PC-9 (cell line): ENCODE measurements around the gene MRPL19. TPM values are rescaled to one million over a fixed set of nuclear protein-coding genes. Genes with fewer than 3 reads are reported as not detected.

Source experiments
- BruUV-seq: library from RNA; stranded (reverse); fragments of 400-500 nt; replicated peaks from 2 replicates; lab custom pipeline; 2021; lab: Mats Ljungman, UMichigan
- CTCF ChIA-PET: fragments of 300-600 bp; sonication (Branson Sonifier 250); formaldehyde crosslinking; loops from one replicate; lab custom pipeline; 2022; ENCODE audit warnings: antibody characterized with exemption; lab: Charles Lee
- POLR2A ChIA-PET: fragments of 300-600 bp; sonication (Branson Sonifier 250); formaldehyde crosslinking; loops from one replicate; lab custom pipeline; 2022; ENCODE audit warnings: antibody characterized with exemption; ENCODE audit not compliant: unreplicated experiment; lab: Charles Lee
- DNase-seq, 2 experiments: peaks; one replicate each; pipeline versions ENCODE4 v3.0.0 to v3.0.0-alpha.2; 2015 to 2022; ENCODE audit warnings: mixed read lengths in 1 of 2
- H2AFZ ChIP-seq: fragments of 200-600 bp; sonication (generic); 2 replicates; pipeline ENCODE4 v1.8.1; 2017; ENCODE audit warnings: antibody characterized with exemption
- H3F3A ChIP-seq: fragments of 200-600 bp; sonication (generic); 2 replicates; pipeline ENCODE4 v1.8.1; 2017; ENCODE audit warnings: antibody characterized with exemption, mild to moderate bottlenecking, low read depth; ENCODE audit not compliant: insufficient read depth
- H3K27ac ChIP-seq: fragments of 200-600 bp; sonication (generic); 2 replicates; pipeline ENCODE4 v1.6.1; 2016; ENCODE audit warnings: mixed run types
- H3K27me3 ChIP-seq: fragments of 200-600 bp; sonication (generic); 2 replicates; pipeline ENCODE4 v1.6.1; 2016; ENCODE audit warnings: low read depth, mixed run types; ENCODE audit not compliant: insufficient read depth
- H3K36me3 ChIP-seq: fragments of 200-600 bp; sonication (generic); 2 replicates; pipeline ENCODE4 v1.6.1; 2016; ENCODE audit warnings: low read depth, mixed run types
- H3K4me1 ChIP-seq: fragments of 200-600 bp; sonication (generic); replicated peaks from 2 replicates; pipeline ENCODE4 v1.6.1; 2016; ENCODE audit warnings: mixed run types; ENCODE audit not compliant: insufficient read depth
- H3K4me2 ChIP-seq: fragments of 200-600 bp; sonication (generic); 2 replicates; pipeline ENCODE4 v1.6.1; 2017; ENCODE audit warnings: mixed run types
- H3K4me3 ChIP-seq: fragments of 200-600 bp; sonication (generic); 2 replicates; pipeline ENCODE4 v1.6.1; 2016; ENCODE audit warnings: mixed run types
- H3K79me2 ChIP-seq: fragments of 200-600 bp; sonication (generic); 2 replicates; pipeline ENCODE4 v1.6.1; 2017; ENCODE audit warnings: low read depth, mixed run types
- H3K9me2 ChIP-seq: fragments of 200-600 bp; sonication (generic); 2 replicates; pipeline ENCODE4 v1.8.1; 2017; ENCODE audit warnings: mild to moderate bottlenecking; ENCODE audit not compliant: insufficient read depth
- H3K9me3 ChIP-seq: fragments of 200-600 bp; sonication (generic); 2 replicates; pipeline ENCODE4 v1.8.1; 2016; ENCODE audit warnings: low read depth; ENCODE audit not compliant: insufficient read depth
- H4K20me1 ChIP-seq: fragments of 200-600 bp; sonication (generic); 2 replicates; pipeline ENCODE4 v1.8.1; 2017; ENCODE audit not compliant: insufficient read depth
- CTCF ChIP-seq: fragments of 200-600 bp; sonication (generic); conservative IDR thresholded peaks from 2 replicates; pipeline ENCODE4 v1.6.1; 2017; ENCODE audit warnings: mixed run types, antibody characterized with exemption, mild to moderate bottlenecking, moderate library complexity
- EZH2 ChIP-seq: fragments of 200-600 bp; sonication (generic); IDR thresholded peaks from 2 replicates; pipeline ENCODE4 v1.8.0; 2017; ENCODE audit warnings: antibody characterized with exemption, low read depth
- intact Hi-C: fragments of 100-400 bp; cut with micrococcal nuclease; formaldehyde crosslinking; loops from one replicate; pipeline ENCODE4 v1.10.0; 2022; ENCODE audit not compliant: unreplicated experiment
- total RNA-seq: library from RNA; stranded (reverse); gene quantifications from 2 replicates; pipeline ENCODE4 v1.2.3, GENCODE V29; 2021

Gene MRPL19
- total RNA-seq, 1 experiment from 2014 or later: 46.5 TPM

GRCh38 chr2:75656563-75656962 lies 10.0 kb downstream of the MRPL19 start:
- Histone ChIP-seq H4K20me1 (no peaks in the 10 kb centered on the region), H3K4me2 (no peak overlapping the region), H3K27me3 (no peaks in the 10 kb centered on the region), H3K4me3 (no peak overlapping the region), H3K4me1 (no peaks in the 10 kb centered on the region), H3K27ac (no peak overlapping the region), H2AFZ (no peak overlapping the region), H3K9me3 (no peaks in the 10 kb centered on the region), H3K79me2 (no peaks in the 10 kb centered on the region), H3F3A (no peaks in the 10 kb centered on the region; the same call in 1 of the 2 replicates), H3K9me2 (no peaks in the 10 kb centered on the region), H3K36me3 (peaks cover 67% of the 10 kb centered on the region)
- no peak for DNase-seq
- TF ChIP-seq CTCF (no peak), EZH2 (no peak)
- ChIA-PET POLR2A (interaction anchor here (0.6 to 0.7 kb wide), 3 partner anchors 61 to 1542 kb away, joined by 4 to 10 read pairs (median 5); no protein-coding TSS in a partner anchor), CTCF (no interaction called here)
- no TSS peak for BruUV-seq
- intact Hi-C loops: no loop called here

GRCh38 chr2:75657798-75658197 lies 11.2 kb downstream of the MRPL19 start:
- Histone ChIP-seq H4K20me1 (no peaks in the 10 kb centered on the region), H3K27me3 (no peaks in the 10 kb centered on the region), H3K9me3 (no peaks in the 10 kb centered on the region), H3K27ac (no peak overlapping the region), H3K4me2 (no peak overlapping the region), H3F3A (no peaks in the 10 kb centered on the region; the same call in 1 of the 2 replicates), H3K9me2 (no peaks in the 10 kb centered on the region), H3K4me1 (no peaks in the 10 kb centered on the region), H2AFZ (no peak overlapping the region), H3K4me3 (no peak overlapping the region), H3K79me2 (no peaks in the 10 kb centered on the region), H3K36me3 (peaks cover 68% of the 10 kb centered on the region)
- TF ChIP-seq EZH2 (no peak), CTCF (no peak)
- CTCF ChIA-PET: no interaction called here
- DNase-seq: no peak
- intact Hi-C loops: no loop called here
- POLR2A ChIA-PET: interaction anchor here (0.7 kb wide), 1 partner anchor 155 kb away, joined by 3 read pairs; no protein-coding TSS in a partner anchor
- no TSS peak for BruUV-seq

- TF ChIP-seq EZH2 (no peak), CTCF (no peak)
- no peak for DNase-seq
- H3K9me2 ChIP-seq: no peaks in the 10 kb centered on the region
- no peaks in the 10 kb centered on the region for H3K9me3 ChIP-seq
- intact Hi-C loops: no loop called here
- BruUV-seq: no TSS peak
- ChIA-PET POLR2A (no interaction called here), CTCF (interaction anchor here (0.6 kb wide), 1 partner anchor 1745 kb away, joined by 3 read pairs; no protein-coding TSS in a partner anchor)
- no peaks in the 10 kb centered on the region for H3K27me3 ChIP-seq
- no peaks in the 10 kb centered on the region for H3K4me1 ChIP-seq
- no peaks in the 10 kb centered on the region for H4K20me1 ChIP-seq
- peaks cover 7% of the 10 kb centered on the region; the same call in 1 of the 2 replicates for H3F3A ChIP-seq
- peaks cover 24% of the 10 kb centered on the region for H3K36me3 ChIP-seq
- H3K79me2 ChIP-seq: no peaks in the 10 kb centered on the region
- no peak overlapping the region for H2AFZ ChIP-seq
- H3K27ac ChIP-seq: no peak overlapping the region
- H3K4me2 ChIP-seq: no peak overlapping the region
- no peak overlapping the region for H3K4me3 ChIP-seq
Observed at GRCh38 chr2:75666911-75667310, 20.3 kb downstream of the MRPL19 start.
